ENCODE data around the gene LSP1.
A peak's percentile ranks its signal among the peaks of the same experiment; 100 is the strongest.
"Not testable (repeated sequence)": the region's sequence is repeated elsewhere in the genome, so short reads cannot be mapped to it uniquely, and the experiment has no call there.

The LSP1 gene

DNA sequence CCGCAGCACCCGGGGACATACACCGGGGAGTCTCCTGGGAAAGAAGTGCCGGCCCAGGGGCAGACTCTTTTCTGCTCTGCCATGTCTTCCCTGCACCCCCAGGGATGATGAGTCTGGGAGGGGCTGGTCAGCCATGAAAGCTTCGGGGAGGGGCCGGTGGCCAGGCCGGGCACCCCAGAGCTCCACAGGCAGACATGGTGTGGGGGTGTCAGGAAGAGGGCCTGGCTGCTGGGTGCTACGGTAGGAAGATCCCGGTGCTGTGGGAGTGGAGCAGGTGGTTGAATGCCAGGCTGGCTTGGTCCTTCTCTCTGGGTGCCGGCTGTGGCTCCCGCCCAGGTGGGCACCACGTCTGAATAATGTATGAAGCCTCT is 17.4 kb downstream of the LSP1 start:
- no peak for TF ChIP-seq POLR2A (IDR thresholded peaks at IDR 0.05; ENCODE audit: low read depth, low read length)
- TF ChIP-seq TAF1 (IDR thresholded peaks at IDR 0.05; ENCODE audit: borderline replicate concordance, low read depth, low read length) = no peak
- TF ChIP-seq POLR2AphosphoS5 (IDR thresholded peaks at IDR 0.05; ENCODE audit: low read depth, low read length) = no peak
- FAIRE-seq = no peak
- no peak for DNase-seq (ENCODE audit: insufficient read length)

DNA sequence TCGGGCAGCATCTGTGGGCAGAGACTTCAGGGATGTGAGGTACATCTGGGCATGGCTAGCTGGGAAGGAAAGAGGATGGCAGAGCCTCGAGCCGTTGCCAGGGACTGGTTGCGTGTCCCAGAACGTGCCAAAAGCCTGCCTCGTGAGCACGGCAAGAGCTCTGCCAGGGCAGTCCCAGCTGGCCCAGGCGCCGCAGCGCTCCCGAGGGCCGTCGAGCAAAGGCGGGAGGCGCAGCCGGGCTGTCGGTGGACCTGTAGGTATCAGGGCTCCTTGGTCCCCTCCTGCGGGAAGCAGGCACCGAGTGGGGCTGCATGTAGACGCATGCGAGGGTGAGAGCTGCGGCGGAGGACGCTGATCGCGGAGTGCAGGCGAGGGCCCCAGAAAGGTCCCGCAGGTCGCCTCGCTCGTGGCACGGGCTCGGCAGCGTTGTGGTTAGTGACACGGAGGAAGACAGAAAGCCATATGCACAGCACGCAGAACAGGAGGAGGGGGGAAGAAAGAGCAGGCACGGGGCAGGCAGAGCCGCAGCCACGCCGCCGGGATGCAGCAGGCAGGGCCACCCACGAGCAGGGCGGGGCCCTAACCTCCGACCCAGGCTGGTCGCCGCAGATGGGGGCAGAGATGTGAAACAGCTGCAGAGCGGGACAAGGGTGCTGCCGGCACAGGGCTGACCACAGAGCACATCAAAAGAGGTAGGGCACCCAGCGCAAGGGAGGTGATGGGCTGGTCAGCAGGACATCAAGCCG is 18.0 kb downstream of the LSP1 start:
- no peak for FAIRE-seq
- TF ChIP-seq POLR2A (IDR thresholded peaks at IDR 0.05; ENCODE audit: low read depth, low read length) (no peak), POLR2AphosphoS5 (IDR thresholded peaks at IDR 0.05; ENCODE audit: low read depth, low read length) (no peak), TAF1 (IDR thresholded peaks at IDR 0.05; ENCODE audit: borderline replicate concordance, low read depth, low read length) (no peak)
- no peak for DNase-seq (ENCODE audit: insufficient read length)

DNA sequence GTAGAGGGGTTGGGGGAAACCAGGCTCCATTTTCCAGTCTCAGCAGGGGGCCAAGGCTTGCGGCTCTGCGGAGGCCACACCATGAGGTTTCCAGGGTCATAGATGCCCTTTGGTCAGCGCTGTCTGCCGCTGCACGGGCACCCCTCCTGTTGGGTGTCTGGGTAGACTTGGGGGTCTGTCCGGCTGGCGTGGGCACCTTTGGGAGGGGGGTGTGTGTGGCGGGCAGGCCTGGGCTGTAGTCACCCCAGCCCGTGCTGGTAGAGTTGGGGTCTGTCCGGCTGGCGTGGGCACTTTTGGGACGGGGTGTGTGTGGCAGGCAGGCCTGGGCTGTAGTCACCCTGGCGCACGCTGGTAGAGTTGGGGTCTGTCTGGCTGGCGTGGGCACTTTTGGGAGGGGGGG is 18.6 kb downstream of the LSP1 start:
- FAIRE-seq (no peak), DNase-seq (ENCODE audit: insufficient read length) (no peak)
- TF ChIP-seq POLR2A (IDR thresholded peaks at IDR 0.05; ENCODE audit: low read depth, low read length) (no peak), TAF1 (IDR thresholded peaks at IDR 0.05; ENCODE audit: borderline replicate concordance, low read depth, low read length) (no peak), POLR2AphosphoS5 (IDR thresholded peaks at IDR 0.05; ENCODE audit: low read depth, low read length) (no peak)

DNA sequence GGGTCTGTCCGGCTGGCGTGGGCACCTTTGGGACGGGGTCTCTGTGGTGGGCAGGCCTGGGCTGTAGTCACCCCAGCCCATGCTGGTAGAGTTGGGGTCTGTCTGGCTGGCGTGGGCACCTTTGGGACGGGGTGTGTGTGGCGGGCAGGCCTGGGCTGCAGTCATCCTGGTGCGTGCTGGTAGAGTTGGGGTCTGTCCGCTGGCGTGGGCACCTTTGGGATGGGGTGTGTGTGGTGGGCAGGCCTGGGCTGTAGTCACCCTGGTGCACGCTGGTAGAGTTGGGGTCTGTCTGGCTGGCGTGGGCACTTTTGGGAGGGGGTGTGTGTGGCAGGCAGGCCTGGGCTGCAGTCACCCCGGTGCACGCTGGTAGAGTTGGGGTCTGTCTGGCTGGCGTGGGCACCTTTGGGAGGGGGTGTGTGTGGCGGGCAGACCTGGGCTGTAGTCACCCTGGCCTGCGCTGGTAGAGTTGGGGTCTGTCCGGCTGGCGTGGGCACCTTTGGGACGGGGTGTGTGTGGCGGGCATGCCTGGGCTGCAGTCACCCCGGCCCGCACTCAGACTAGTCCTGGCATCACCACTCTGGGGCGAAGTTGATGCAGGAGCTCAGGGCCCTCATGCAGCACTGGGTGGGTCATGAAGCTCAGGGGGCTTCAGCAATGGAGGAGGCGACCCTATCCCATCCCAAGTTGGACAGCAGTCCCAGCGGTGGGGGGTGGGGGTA is 19.5 kb downstream of the LSP1 start:
- TF ChIP-seq TAF1 (IDR thresholded peaks at IDR 0.05; ENCODE audit: borderline replicate concordance, low read depth, low read length) = no peak
- TF ChIP-seq POLR2A (IDR thresholded peaks at IDR 0.05; ENCODE audit: low read depth, low read length) = no peak
- no peak for TF ChIP-seq POLR2AphosphoS5 (IDR thresholded peaks at IDR 0.05; ENCODE audit: low read depth, low read length)
- no peak for FAIRE-seq
- DNase-seq (ENCODE audit: insufficient read length) = no peak

DNA sequence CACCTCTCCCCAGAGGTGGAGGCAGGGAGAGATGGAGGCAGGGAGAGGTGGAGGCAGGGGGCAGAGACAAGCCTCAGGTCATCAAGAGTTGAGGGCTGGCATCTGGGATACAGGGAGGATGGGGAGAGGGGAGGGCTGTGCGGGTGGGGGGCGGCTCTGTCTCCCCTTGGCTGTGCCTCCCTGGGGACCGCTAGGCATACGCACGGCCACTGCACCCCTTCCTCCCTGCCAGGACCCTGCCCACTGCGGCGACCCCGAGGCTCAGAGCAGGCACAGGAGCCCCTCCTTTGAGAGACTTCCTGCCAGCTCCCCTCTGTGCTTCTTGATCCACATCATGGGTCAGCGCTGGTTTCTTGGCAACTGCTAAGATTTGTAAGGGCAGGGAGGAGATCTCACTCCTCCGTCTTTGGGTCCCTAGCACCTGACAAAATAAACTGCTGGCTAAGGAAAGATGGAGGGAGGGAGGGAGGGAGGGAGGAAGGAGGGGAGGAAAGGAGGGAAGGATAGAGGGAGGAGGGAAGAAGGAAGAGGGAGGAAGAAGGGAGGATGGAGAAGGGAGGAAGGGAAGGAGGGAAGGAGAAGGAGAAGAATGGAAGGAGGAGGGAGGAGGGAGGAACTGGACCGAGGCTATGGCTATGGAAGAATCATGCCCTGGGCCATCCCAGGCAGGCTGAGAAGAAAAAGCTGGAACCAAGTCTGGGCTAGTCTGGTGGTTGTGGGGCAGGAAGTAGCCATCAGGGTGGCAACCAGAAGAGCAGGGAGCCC is 20.3 kb downstream of the LSP1 start:
- DNase-seq (ENCODE audit: insufficient read length) (no peak), FAIRE-seq (no peak)
- TF ChIP-seq POLR2AphosphoS5 (IDR thresholded peaks at IDR 0.05; ENCODE audit: low read depth, low read length) = no peak
- no peak for TF ChIP-seq TAF1 (IDR thresholded peaks at IDR 0.05; ENCODE audit: borderline replicate concordance, low read depth, low read length)
- no peak for TF ChIP-seq POLR2A (IDR thresholded peaks at IDR 0.05; ENCODE audit: low read depth, low read length)

DNA sequence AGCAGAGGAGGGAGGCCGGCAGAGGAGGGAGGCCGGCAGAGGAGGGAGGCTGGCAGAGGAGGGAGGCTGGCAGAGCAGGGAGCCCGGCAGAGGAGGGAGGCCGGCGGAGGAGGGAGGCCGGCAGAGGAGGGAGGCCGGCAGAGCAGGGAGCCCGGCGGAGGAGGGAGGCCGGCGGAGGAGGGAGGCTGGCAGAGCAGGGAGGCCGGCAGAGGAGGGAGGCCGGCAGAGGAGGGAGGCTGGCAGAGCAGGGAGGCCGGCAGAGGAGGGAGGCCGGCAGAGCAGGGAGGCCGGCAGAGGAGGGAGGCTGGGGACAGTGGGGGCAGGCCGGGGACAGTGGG is 20.9 kb downstream of the LSP1 start:
- not testable (repeated sequence) for DNase-seq (ENCODE audit: insufficient read length); FAIRE-seq

DNA sequence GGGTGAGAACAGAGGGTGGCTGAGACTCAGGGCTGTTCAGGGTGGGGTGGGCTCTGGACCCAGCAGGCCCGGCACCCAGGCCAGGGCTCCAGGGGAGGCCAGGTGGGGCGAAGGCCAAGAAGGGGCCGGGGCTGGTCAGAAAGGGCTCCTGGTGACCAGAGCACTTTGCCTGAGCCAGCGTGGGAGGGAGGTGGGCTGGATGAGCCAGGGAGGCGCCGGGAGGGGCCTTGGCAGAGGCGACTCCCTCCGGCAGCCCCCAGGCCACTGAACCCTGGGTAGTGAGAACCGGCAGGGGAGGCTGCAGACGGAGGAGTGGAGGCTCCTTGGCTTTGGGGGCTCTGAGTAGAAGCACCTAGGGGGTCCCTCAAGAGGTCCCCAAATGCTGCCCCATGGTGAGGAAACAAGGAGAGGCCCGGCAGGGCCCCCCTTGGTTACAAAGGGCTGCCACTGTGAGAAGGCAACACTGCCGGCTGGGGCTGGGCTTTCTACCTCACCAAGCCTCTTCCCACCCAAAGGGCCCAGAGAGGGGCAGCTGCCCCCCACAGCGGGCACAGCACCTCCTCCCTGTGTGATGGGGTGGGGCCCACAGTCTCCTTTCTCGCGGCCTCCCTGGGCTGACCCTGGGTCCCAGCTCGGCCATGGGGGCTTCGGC is 21.7 kb downstream of the LSP1 start:
- FAIRE-seq; DNase-seq (ENCODE audit: insufficient read length): not testable (repeated sequence)

DNA sequence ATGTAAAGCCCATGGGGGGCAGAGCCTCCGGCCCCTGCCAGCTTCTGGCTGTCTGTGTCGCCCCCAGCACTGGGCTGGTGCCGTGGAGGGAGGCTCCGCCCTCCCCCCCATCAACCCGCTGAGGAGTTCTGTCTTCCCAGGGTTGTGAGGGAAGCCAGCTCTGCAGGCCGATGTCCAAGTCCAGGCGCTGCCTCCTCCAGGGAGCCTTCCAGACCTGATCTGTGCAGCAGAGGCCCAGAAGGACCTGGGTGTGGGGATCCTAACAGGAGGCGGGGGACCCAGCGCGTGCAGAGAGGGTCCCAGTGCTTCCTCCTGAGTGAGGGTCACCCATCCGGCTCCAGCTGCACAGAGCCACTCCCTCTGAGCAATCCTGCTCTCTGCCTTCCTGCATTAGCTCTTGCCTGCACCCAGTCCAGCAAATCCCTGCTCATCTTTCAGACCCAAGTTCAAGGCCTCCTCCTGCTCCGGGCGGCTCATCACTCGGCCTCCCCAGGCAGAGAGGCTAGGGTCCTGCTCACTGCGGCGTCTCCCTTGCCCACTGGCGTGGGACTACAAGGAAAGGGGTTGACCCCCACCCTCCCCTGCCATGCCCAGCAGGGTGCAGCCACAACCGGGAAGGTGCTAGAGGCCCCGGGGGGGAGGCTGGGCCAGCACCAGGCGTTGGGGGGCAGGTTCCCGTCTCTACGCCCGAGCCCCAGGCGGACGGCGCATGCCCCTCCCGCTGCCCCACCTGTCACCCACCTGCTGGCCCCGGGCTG is 22.4 kb downstream of the LSP1 start:
- TF ChIP-seq POLR2A (IDR thresholded peaks at IDR 0.05; ENCODE audit: low read depth, low read length) (no peak), POLR2AphosphoS5 (IDR thresholded peaks at IDR 0.05; ENCODE audit: low read depth, low read length) (no peak), TAF1 (IDR thresholded peaks at IDR 0.05; ENCODE audit: borderline replicate concordance, low read depth, low read length) (no peak)
- FAIRE-seq = no peak
- DNase-seq (ENCODE audit: insufficient read length) = no peak

DNA sequence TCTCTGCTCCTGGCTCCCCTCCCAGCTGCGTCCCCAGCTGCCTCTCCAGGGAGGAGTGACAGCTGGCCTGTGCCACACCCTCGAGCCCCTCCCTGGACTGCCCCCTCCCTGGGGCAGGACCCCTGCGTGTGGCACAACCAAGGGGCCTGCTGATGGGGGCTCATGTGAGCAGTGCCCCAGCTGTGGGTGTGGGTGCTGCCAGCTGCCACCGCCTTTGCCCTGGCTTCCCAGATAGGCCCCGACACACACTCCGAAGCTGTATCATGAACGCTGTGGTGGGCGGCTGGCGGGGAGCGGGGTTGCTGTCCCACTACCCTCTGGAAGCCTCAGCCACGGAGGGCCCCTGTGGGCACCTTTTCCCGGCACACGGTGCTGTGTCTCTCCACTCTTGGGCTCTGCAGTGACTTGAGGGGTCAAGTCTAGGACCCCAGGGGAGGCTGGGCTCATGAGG is 23.0 kb downstream of the LSP1 start:
- not testable (repeated sequence) for DNase-seq (ENCODE audit: insufficient read length); FAIRE-seq

DNA sequence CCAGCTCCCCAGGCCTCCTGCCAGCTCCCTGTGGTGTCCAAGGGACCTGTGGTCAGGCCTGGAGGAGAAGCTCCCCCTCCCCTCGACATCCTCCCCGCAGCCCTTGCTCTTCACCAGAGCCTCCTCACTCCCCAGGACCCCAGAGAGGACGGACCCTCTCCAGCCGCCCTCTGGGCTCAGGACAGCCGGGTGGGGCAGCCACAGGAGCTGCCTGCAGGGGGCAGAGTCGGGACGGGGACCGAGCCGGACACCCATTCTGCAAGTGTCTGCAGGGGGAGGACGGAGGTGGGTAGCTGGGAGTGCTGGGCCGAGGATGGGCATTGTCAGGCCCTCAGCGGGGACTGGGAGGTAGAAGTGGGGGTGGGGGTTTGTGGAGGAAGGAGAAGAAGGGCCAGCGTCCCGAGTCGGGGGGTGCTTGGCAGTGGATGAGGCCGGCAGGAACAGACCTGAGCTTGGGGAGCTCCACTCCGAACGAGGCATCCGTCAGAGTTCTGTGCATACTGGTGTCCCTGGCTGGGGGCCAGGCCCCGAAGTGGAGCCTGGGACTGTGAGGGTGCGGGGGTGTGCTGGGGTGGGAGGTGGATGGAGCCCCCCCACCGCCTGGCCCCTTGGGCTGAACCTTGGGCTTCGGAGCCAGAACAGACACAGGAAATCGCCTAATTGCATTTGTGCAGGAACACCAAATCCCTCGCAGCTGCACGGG is 23.6 kb downstream of the LSP1 start:
- peak; percentile 56 for DNase-seq (ENCODE audit: insufficient read length)
- FAIRE-seq = no peak
- TF ChIP-seq POLR2AphosphoS5 (IDR thresholded peaks at IDR 0.05; ENCODE audit: low read depth, low read length) (no peak), POLR2A (IDR thresholded peaks at IDR 0.05; ENCODE audit: low read depth, low read length) (no peak), TAF1 (IDR thresholded peaks at IDR 0.05; ENCODE audit: borderline replicate concordance, low read depth, low read length) (no peak)
